PC-3 (cell line): Measurements from ENCODE around the gene WNT10A. TPM values are rescaled to one million over a fixed set of nuclear protein-coding genes. Genes with fewer than 3 reads are reported as not detected.
A peak's percentile ranks its signal among the peaks of the same experiment; 100 is the strongest.

Experiments
- ATAC-seq: fragments of 200-7000 bp; cut with Tn5 transposase; 2 replicates; pipeline ENCODE4 v1.9.1; 2020; ENCODE audit warnings: mild to moderate bottlenecking, moderate library complexity
- BruUV-seq: library from RNA; stranded (reverse); fragments of 400-500 nt; replicated peaks from 2 replicates; lab custom pipeline; 2021; lab: Mats Ljungman, UMichigan
- CTCF ChIA-PET: fragments of 300-600 bp; sonication (Branson Sonifier 250); formaldehyde crosslinking; loops from one replicate; lab custom pipeline; 2022; ENCODE audit warnings: antibody characterized with exemption; lab: Charles Lee
- POLR2A ChIA-PET: fragments of 300-600 bp; sonication (Branson Sonifier 250); formaldehyde crosslinking; loops from one replicate; lab custom pipeline; 2022; ENCODE audit warnings: antibody characterized with exemption; ENCODE audit not compliant: unreplicated experiment; lab: Charles Lee
- DNase-seq: peaks from one replicate; pipeline ENCODE4 v3.0.0-alpha.2; 2015
- H2AFZ ChIP-seq: fragments of 300-600 bp; sonication (generic); 2 replicates; pipeline ENCODE4 v1.6.0; 2016; ENCODE audit warnings: antibody characterized with exemption, low read length
- H3F3A ChIP-seq: fragments of 300-600 bp; sonication (generic); one replicate; pipeline ENCODE4 v1.6.0; 2017; ENCODE audit warnings: antibody characterized with exemption, low read length, control low read depth, mild to moderate bottlenecking; ENCODE audit not compliant: unreplicated experiment
- H3K27ac ChIP-seq: fragments of 300-600 bp; sonication (generic); 2 replicates; pipeline ENCODE4 v1.5.1; 2016; ENCODE audit warnings: mild to moderate bottlenecking, low read length
- H3K27me3 ChIP-seq: fragments of 300-600 bp; sonication (generic); 2 replicates; pipeline ENCODE4 v1.6.1; 2016; ENCODE audit warnings: low read length, mixed read lengths
- H3K36me3 ChIP-seq: fragments of 300-600 bp; sonication (generic); 2 replicates; pipeline ENCODE4 v1.6.1; 2016; ENCODE audit warnings: low read depth, mixed run types, low read length, mixed read lengths
- H3K4me1 ChIP-seq: fragments of 300-600 bp; sonication (generic); 2 replicates; pipeline ENCODE4 v1.5.1; 2016; ENCODE audit warnings: low read length; ENCODE audit not compliant: insufficient read depth
- H3K4me2 ChIP-seq: fragments of 300-600 bp; sonication (generic); 2 replicates; pipeline ENCODE4 v1.6.0; 2016; ENCODE audit warnings: low read length
- H3K4me3 ChIP-seq: fragments of 300-600 bp; sonication (generic); 2 replicates; pipeline ENCODE4 v1.5.1; 2016; ENCODE audit warnings: mild to moderate bottlenecking, low read length, mixed read lengths
- H3K79me2 ChIP-seq: fragments of 300-600 bp; sonication (generic); 2 replicates; pipeline ENCODE4 v1.6.1; 2017; ENCODE audit warnings: low read length, mixed read lengths
- H3K9ac ChIP-seq: fragments of 300-600 bp; sonication (generic); 2 replicates; pipeline ENCODE4 v1.6.0; 2016; ENCODE audit warnings: mild to moderate bottlenecking, low read length
- H3K9me2 ChIP-seq: fragments of 300-600 bp; sonication (generic); replicated peaks from 2 replicates; pipeline ENCODE4 v1.6.1; 2016; ENCODE audit warnings: mixed run types, low read length, mixed read lengths
- H3K9me3 ChIP-seq: fragments of 300-600 bp; sonication (generic); 2 replicates; pipeline ENCODE4 v1.6.1; 2016; ENCODE audit warnings: low read length, mixed read lengths
- H4K20me1 ChIP-seq: fragments of 300-600 bp; sonication (generic); 2 replicates; pipeline ENCODE4 v1.6.1; 2016; ENCODE audit warnings: low read length, mixed read lengths
- EZH2 ChIP-seq: fragments of 300-600 bp; sonication (generic); IDR thresholded peaks from one replicate; pipeline ENCODE4 v1.6.1; 2017; ENCODE audit warnings: antibody characterized with exemption, mild to moderate bottlenecking, low read length; ENCODE audit not compliant: unreplicated experiment
- EZH2phosphoT487 ChIP-seq: fragments of 300-600 bp; sonication (generic); IDR thresholded peaks from 2 replicates; pipeline ENCODE4 v1.6.1; 2018; ENCODE audit warnings: mild to moderate bottlenecking, antibody characterized with exemption, low read length, borderline replicate concordance
- intact Hi-C: fragments of 100-400 bp; cut with micrococcal nuclease; formaldehyde crosslinking; loops from 2 replicates; pipeline ENCODE4 v1.9.0; 2023
- total RNA-seq: library from RNA; depleted of rRNA; stranded (reverse); fragments of >200 nt; gene quantifications from 2 replicates; pipeline ENCODE4 v1.2.3, GENCODE V29; 2014
- TF ChIP-seq, protein P1 (sequence below): fragments of 300-600 bp; sonication (generic); conservative IDR thresholded peaks from 2 replicates; pipeline ENCODE4 v1.5.1; 2017; ENCODE audit warnings: antibody characterized with exemption, low read depth, mild to moderate bottlenecking, low read length

WNT10A gene
- total RNA-seq, 1 experiment from 2014 or later, result 0.40 TPM

DNA sequence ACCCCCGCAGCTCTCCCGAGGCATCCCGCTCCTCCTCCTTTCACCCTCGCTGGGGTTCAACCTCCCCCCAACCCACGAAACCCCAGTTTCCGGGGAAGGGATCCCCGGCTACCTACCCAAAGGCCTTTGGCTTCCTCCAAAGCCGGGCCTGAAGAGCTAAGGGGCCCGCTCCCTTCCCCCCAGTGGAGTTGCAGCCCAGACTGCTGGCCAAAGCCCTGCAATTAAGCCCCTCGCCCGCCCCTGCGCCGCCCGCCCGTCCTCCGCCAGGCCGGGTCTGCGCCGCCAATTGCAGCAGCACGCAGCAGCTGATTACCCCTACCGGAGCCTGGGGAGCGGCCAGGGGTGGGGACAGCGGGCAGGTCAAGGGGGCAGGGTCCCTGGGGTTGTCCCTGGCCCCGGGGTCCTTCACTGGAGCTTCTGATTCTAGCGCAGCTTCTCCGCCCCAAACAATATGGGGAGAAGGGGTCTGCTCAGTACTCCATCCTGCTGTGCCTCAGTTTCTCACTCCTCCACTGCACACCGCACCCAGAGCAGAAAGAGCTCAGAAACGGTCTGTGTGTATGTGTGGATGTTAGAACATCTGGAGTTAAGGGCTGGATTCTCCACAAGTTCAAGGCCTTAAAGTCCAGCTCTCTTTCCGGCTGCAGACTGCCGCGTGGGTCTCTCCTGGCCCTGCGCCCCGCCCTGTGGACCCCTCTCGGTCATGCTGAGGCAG, 16.9 kb downstream of the WNT10A start:
- Histone ChIP-seq H3K9ac (no peak overlapping the region), H3K4me1 (peaks cover 53% of the 10 kb centered on the region), H3K9me3 (no peaks in the 10 kb centered on the region), H3K27me3 (no peaks in the 10 kb centered on the region), H2AFZ (peak overlapping the region; percentile 58), H3K9me2 (no peaks in the 10 kb centered on the region), H4K20me1 (no peaks in the 10 kb centered on the region), H3F3A (peaks cover 5% of the 10 kb centered on the region), H3K27ac (no peak overlapping the region), H3K4me3 (peak overlapping the region; percentile 56; the same call in 1 of the 2 replicates), H3K4me2 (peak overlapping the region; percentile 95), H3K79me2 (peaks cover 11% of the 10 kb centered on the region; the same call in 1 of the 2 replicates), H3K36me3 (no peaks in the 10 kb centered on the region)
- no peak for ATAC-seq
- POLR2A ChIA-PET, result interaction anchor here (0.7 kb wide), 1 partner anchor 9 kb away, joined by 3 read pairs; no protein-coding TSS in a partner anchor
- CTCF ChIA-PET, result interaction anchor here (0.5 to 3.3 kb wide), 12 partner anchors 9 to 173 kb away, joined by 3 to 71 read pairs (median 5); partner anchors contain the start of gene WNT10A
- no peak for DNase-seq
- TF ChIP-seq, protein P1, sequence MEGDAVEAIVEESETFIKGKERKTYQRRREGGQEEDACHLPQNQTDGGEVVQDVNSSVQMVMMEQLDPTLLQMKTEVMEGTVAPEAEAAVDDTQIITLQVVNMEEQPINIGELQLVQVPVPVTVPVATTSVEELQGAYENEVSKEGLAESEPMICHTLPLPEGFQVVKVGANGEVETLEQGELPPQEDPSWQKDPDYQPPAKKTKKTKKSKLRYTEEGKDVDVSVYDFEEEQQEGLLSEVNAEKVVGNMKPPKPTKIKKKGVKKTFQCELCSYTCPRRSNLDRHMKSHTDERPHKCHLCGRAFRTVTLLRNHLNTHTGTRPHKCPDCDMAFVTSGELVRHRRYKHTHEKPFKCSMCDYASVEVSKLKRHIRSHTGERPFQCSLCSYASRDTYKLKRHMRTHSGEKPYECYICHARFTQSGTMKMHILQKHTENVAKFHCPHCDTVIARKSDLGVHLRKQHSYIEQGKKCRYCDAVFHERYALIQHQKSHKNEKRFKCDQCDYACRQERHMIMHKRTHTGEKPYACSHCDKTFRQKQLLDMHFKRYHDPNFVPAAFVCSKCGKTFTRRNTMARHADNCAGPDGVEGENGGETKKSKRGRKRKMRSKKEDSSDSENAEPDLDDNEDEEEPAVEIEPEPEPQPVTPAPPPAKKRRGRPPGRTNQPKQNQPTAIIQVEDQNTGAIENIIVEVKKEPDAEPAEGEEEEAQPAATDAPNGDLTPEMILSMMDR, result no peak
- TF ChIP-seq EZH2, result no peak
- no peak for TF ChIP-seq EZH2phosphoT487
- intact Hi-C loops, result loop anchor here (1.0 to 2.0 kb wide), 2 partner anchors 21 to 45 kb away; no protein-coding TSS in a partner anchor
- no TSS peak for BruUV-seq

DNA sequence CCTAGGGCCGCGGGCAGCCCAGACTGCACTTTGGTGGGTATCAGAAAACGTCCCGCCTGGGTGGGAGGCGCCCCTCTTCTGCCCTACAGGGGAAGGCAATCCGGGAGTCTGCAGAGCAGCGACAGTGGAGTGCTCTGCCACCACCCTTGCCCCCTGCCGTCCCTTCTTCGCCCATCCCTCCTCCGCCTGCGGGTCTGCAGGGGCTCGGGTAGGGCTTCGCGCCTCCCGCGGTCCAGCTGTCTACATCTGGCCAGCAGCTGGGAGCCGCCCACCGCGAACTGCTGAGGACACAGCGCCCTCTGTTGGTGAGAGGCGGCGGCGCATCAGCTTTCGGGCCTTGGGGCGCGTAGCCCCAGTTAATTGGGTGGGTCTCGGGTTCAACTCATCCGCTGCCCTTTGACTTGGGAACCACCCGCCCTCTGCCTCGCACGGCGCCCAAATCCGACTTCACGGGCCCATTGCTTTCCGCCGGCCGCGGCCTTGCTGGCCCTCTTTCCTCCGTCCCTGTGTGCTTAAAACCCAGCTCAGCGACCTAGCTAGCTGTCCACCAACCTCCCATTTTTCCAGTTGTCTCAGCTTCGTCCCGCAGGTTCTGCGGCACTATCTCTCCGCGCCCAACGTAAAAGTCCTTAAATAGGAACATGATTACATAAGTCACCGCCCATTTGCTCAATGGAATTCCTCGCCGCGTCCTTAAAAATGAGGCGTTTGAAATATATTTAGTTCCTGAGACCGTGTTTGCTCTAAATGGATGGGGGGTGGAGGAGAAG, 17.6 kb downstream of the WNT10A start:
- CTCF ChIA-PET, result interaction anchor here (0.5 to 3.3 kb wide), 15 partner anchors 8 to 939 kb away, joined by 3 to 71 read pairs (median 4); partner anchors contain the start of gene WNT10A
- intact Hi-C loops, result loop anchor here (1.0 to 2.0 kb wide), 2 partner anchors 22 to 45 kb away; no protein-coding TSS in a partner anchor
- no peaks in the 10 kb centered on the region for H4K20me1 ChIP-seq
- no peak overlapping the region for H3K9ac ChIP-seq
- H3K9me2 ChIP-seq, result no peaks in the 10 kb centered on the region
- TF ChIP-seq EZH2, result no peak
- TF ChIP-seq, protein P1, result peak; percentile 93
- TF ChIP-seq EZH2phosphoT487, result no peak
- H2AFZ ChIP-seq, result peak overlapping the region; percentile 46; the same call in 1 of the 2 replicates
- POLR2A ChIA-PET, result no interaction called here
- peaks cover 47% of the 10 kb centered on the region for H3K4me1 ChIP-seq
- H3K79me2 ChIP-seq, result peaks cover 8% of the 10 kb centered on the region; the same call in 1 of the 2 replicates
- BruUV-seq, result no TSS peak
- DNase-seq (peak; percentile 64), ATAC-seq (peak; percentile 19)
- peak overlapping the region; percentile 61 for H3K4me2 ChIP-seq
- no peak overlapping the region for H3K27ac ChIP-seq
- H3K4me3 ChIP-seq, result no peak overlapping the region
- peaks cover 5% of the 10 kb centered on the region for H3F3A ChIP-seq
- no peaks in the 10 kb centered on the region for H3K9me3 ChIP-seq
- H3K27me3 ChIP-seq, result no peaks in the 10 kb centered on the region
- no peaks in the 10 kb centered on the region for H3K36me3 ChIP-seq
